Tibial nerve (tissue), 4 donors: ENCODE measurements around the gene PTGR1.
"Not testable (repeated sequence)": the region's sequence is repeated elsewhere in the genome, so short reads cannot be mapped to it uniquely, and the experiment has no call there.

Experiments used
- EP300 ChIP-seq, 2 donors: sonication (generic); formaldehyde crosslinking; IDR thresholded peaks; one replicate each; pipeline ENCODE4 v1.6.1; 2017; ENCODE audit warnings: antibody characterized with exemption in 2 of 2, mild to moderate bottlenecking in 1 of 2
- POLR2A ChIP-seq, 2 donors: fragments of 450-650 bp; IDR thresholded peaks; one replicate each; pipeline ENCODE4 v1.6.1; 2017; ENCODE audit warnings: antibody characterized with exemption in 2 of 2, mild to moderate bottlenecking in 2 of 2, moderate library complexity in 2 of 2
- TF ChIP-seq, protein P1 (sequence below), 5 experiments: fragments of 200-600 bp in 3 of 5; fragments of 450-650 bp in 2 of 5; sonication (generic) in 3 of 5; IDR thresholded peaks; one replicate each; pipeline ENCODE4 v1.5.1; 2016 to 2019; ENCODE audit warnings: antibody characterized with exemption in 5 of 5, mild to moderate bottlenecking in 3 of 5, moderate library complexity in 2 of 5

DNA sequence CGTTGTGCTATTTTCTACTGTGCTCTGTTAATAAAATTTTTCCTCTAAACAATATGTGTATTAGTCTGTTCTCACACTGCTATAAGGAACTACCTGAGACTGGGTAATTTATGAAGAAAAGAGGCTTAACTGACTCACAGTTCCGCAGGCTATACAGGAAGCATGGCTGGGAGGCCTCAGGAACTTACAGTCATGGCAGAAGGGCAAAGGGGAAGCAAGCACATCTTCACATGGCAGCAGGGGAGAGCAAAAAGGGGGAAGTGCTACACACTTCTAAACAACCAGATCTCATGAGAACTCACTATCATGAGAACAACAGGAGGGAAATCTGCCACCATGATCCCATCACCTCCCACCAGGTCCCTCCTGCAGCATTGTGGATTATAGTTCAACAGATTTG, 44.0 kb downstream of the PTGR1 start:
- TF ChIP-seq, protein P1, sequence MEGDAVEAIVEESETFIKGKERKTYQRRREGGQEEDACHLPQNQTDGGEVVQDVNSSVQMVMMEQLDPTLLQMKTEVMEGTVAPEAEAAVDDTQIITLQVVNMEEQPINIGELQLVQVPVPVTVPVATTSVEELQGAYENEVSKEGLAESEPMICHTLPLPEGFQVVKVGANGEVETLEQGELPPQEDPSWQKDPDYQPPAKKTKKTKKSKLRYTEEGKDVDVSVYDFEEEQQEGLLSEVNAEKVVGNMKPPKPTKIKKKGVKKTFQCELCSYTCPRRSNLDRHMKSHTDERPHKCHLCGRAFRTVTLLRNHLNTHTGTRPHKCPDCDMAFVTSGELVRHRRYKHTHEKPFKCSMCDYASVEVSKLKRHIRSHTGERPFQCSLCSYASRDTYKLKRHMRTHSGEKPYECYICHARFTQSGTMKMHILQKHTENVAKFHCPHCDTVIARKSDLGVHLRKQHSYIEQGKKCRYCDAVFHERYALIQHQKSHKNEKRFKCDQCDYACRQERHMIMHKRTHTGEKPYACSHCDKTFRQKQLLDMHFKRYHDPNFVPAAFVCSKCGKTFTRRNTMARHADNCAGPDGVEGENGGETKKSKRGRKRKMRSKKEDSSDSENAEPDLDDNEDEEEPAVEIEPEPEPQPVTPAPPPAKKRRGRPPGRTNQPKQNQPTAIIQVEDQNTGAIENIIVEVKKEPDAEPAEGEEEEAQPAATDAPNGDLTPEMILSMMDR (IDR thresholded peaks at IDR 0.05) = not testable (repeated sequence)
- TF ChIP-seq EP300, POLR2A (IDR thresholded peaks at IDR 0.05): not testable (repeated sequence)
